ENCODE measurements around the gene EIF4ENIF1. TPM values are rescaled to one million over a fixed set of nuclear protein-coding genes. Genes with fewer than 3 reads are reported as not detected.

Gene EIF4ENIF1
- total and polyA plus RNA-seq, 9 of the 15 experiments (the other 6 are each of a cell fraction or from before 2014, with no cell fraction given), result 2.5 to 24.9 (median 15.8) TPM

DNA sequence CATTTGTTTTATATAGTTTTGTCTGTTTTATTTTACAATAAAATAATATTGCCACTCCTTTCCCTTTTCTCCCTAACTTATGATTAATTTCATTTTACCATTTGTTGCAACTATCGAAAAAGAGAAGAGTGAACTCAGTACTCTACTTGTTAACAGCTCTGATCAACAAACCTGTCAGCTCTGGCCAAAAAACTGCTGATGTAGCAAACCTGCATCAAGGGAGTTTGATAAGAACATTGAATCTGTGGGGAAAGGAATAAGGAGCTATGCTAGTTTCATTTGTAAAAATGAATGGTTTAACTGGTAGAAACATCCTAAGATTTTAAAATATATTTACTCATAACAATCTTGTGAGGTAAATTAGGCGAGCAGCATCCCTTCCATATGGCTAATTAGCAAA is 42.9 kb downstream of the EIF4ENIF1 start:
- POLR2A ChIA-PET, result interaction anchor here (0.6 to 1.1 kb wide), 2 partner anchors 21 to 22 kb away, joined by 3 read pairs; no protein-coding TSS in a partner anchor
- FAIRE-seq, result no peak
- no TSS peak for BruUV-seq (replicated peaks)
- TF ChIP-seq ZNF133 (CRISPR knock-in tag; IDR thresholded peaks at IDR 0.05) (no peak), NFE2L1 (tag; IDR thresholded peaks at IDR 0.05; ENCODE audit: borderline replicate concordance, low read depth) (no peak), SRSF3 (IDR thresholded peaks at IDR 0.05; ENCODE audit: insufficient read depth, low read length) (no peak), ZBTB11 (CRISPR knock-in tag; IDR thresholded peaks at IDR 0.05) (no peak), PHF21A (IDR thresholded peaks at IDR 0.05; ENCODE audit: borderline replicate concordance, low read depth) (no peak), DEAF1 (CRISPR knock-in tag; IDR thresholded peaks at IDR 0.05) (no peak), ZNF24 (IDR thresholded peaks at IDR 0.05) (no peak), ATF1 (CRISPR knock-in tag; IDR thresholded peaks at IDR 0.05) (no peak), ATF1 (tag; IDR thresholded peaks at IDR 0.05) (no peak), ZNF316 (IDR thresholded peaks at IDR 0.05) (peak; percentile 87), DIDO1 (tag; IDR thresholded peaks at IDR 0.05; ENCODE audit: low read depth) (no peak), MAFF (IDR thresholded peaks at IDR 0.05; ENCODE audit: low read length) (peak; percentile 88), PHF20 (IDR thresholded peaks at IDR 0.05; ENCODE audit: partially characterized antibody) (no peak), MAFK (IDR thresholded peaks at IDR 0.05; ENCODE audit: low read length) (peak; percentile 89)
- TF ChIP-seq, protein P1, sequence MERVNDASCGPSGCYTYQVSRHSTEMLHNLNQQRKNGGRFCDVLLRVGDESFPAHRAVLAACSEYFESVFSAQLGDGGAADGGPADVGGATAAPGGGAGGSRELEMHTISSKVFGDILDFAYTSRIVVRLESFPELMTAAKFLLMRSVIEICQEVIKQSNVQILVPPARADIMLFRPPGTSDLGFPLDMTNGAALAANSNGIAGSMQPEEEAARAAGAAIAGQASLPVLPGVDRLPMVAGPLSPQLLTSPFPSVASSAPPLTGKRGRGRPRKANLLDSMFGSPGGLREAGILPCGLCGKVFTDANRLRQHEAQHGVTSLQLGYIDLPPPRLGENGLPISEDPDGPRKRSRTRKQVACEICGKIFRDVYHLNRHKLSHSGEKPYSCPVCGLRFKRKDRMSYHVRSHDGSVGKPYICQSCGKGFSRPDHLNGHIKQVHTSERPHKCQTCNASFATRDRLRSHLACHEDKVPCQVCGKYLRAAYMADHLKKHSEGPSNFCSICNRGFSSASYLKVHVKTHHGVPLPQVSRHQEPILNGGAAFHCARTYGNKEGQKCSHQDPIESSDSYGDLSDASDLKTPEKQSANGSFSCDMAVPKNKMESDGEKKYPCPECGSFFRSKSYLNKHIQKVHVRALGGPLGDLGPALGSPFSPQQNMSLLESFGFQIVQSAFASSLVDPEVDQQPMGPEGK (CRISPR knock-in tag; IDR thresholded peaks at IDR 0.05; ENCODE audit: borderline replicate concordance), result no peak

More for the DNA sequence above, 42.9 kb downstream of the EIF4ENIF1 start:
- Histone ChIP-seq H4K20me1 (replicated peaks; ENCODE audit: control insufficient read depth, insufficient read depth, low read length) (no peaks in the 10 kb centered on the region), H3K79me2 (ENCODE audit: control insufficient read depth, insufficient read depth, low read length) (no peaks in the 10 kb centered on the region), H3K9me3 (replicated peaks; ENCODE audit: control insufficient read depth, insufficient read depth, low read depth, low read length) (no peaks in the 10 kb centered on the region), H3K4me2 (ENCODE audit: insufficient read depth, low read length) (no peak overlapping the region), H3K9me1 (ENCODE audit: control insufficient read depth, insufficient read depth, low read length) (no peaks in the 10 kb centered on the region), H3K27me3 (ENCODE audit: control insufficient read depth in 2 of 2, insufficient read depth in 2 of 2, low read length in 2 of 2) (no peaks in the 10 kb centered on the region), H3K4me3 (no peak overlapping the region), H3K27ac (ENCODE audit: extremely low read depth, low read depth, low read length) (no peak overlapping the region), H2AFZ (ENCODE audit: low read depth, low read length) (no peak overlapping the region), H3K9ac (ENCODE audit: insufficient read depth in 1 of 2, low read depth in 2 of 2, low read length in 2 of 2) (no peak overlapping the region), H3K36me3 (ENCODE audit: control insufficient read depth, insufficient read depth, low read length) (peaks cover 53% of the 10 kb centered on the region; the same call in 2 of the 3 replicates), H3K4me1 (replicated peaks in 1 of 2; ENCODE audit: control insufficient read depth in 2 of 2, insufficient read depth in 2 of 2, low read length in 2 of 2) (no peaks in the 10 kb centered on the region)
- ATAC-seq, result no peak
- WGBS (ENCODE audit: insufficient coverage, low coverage, missing lambda C conversion rate), result 91% methylated on average over 2 of the region's 2 CpGs
- in situ Hi-C loops (cut with MboI), result no loop called here
- CTCF ChIA-PET (ENCODE audit: low intra/inter-chr PET ratio), result no interaction called here
- no peak for DNase-seq (ENCODE audit: extremely low read depth in 1 of 4, low spot score in 3 of 4)
- intact Hi-C loops (cut with micrococcal nuclease), result no loop called here
